Measurements from ENCODE around the gene AFF2.

The AFF2 gene

DNA sequence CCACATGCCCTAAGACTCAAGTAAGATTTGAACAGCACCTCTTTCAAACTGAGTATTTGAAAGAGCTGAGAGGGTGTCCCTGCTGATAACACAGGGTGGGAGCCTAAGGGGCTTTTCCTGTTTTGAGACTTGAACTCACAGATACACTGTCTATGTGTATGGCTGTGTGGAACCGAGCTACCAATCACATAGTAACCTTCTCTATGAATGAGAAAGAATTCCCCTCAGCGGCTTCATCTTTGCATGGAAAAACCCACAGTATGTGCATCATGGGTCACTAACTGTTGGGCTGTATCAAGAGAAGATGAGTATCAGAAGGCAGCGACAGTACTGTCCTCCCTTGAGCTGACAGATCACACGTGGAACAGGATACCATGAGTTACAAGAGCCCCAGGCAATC lies 336.3 kb downstream of the AFF2 start:
- no peaks in the 10 kb centered on the region for H4K20me1 ChIP-seq (ENCODE audit: insufficient read depth)
- H2AFZ ChIP-seq (ENCODE audit: low read depth), result no peak overlapping the region
- no peaks in the 10 kb centered on the region for H3K79me2 ChIP-seq (ENCODE audit: insufficient read depth, low read depth)
- TF ChIP-seq, protein P1, sequence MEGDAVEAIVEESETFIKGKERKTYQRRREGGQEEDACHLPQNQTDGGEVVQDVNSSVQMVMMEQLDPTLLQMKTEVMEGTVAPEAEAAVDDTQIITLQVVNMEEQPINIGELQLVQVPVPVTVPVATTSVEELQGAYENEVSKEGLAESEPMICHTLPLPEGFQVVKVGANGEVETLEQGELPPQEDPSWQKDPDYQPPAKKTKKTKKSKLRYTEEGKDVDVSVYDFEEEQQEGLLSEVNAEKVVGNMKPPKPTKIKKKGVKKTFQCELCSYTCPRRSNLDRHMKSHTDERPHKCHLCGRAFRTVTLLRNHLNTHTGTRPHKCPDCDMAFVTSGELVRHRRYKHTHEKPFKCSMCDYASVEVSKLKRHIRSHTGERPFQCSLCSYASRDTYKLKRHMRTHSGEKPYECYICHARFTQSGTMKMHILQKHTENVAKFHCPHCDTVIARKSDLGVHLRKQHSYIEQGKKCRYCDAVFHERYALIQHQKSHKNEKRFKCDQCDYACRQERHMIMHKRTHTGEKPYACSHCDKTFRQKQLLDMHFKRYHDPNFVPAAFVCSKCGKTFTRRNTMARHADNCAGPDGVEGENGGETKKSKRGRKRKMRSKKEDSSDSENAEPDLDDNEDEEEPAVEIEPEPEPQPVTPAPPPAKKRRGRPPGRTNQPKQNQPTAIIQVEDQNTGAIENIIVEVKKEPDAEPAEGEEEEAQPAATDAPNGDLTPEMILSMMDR (conservative IDR thresholded peaks at IDR 0.05; ENCODE audit: low read depth, low read length), result no peak
- no peak overlapping the region for H3K4me2 ChIP-seq
- H3K27ac ChIP-seq, result no peak overlapping the region
- H3K36me3 ChIP-seq (ENCODE audit: insufficient read depth), result no peaks in the 10 kb centered on the region
- no peaks in the 10 kb centered on the region for H3K27me3 ChIP-seq (ENCODE audit: insufficient read depth, low read depth)
- H3K4me3 ChIP-seq (IDR thresholded peaks at IDR 0.05; ENCODE audit: insufficient read depth, low read depth, low read length), result no peak overlapping the region
- H3K4me1 ChIP-seq (ENCODE audit: low read depth, poor library complexity, severe bottlenecking), result no peaks in the 10 kb centered on the region
- H3K9ac ChIP-seq, result no peak overlapping the region

DNA sequence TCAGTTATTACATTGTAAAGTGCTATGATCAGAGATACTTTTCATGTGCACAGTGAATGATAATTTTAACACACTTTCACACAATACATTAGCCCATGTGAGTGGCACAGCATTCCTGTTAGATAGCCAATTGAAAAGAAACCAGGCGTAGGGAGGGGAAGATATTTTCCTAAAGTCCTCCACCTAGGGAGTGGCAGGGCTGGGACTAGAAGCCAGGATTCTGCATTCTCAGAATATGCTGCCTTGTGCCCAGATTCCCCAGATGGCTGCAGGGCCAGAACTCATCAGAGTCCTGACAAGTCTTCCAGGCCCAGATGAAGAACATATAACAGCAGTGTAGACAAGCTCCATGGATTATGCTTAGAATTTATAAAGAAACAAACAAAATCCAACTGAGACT lies 350.2 kb downstream of the AFF2 start:
- no peaks in the 10 kb centered on the region for H4K20me1 ChIP-seq (ENCODE audit: insufficient read depth)
- no peaks in the 10 kb centered on the region for H3K27me3 ChIP-seq (ENCODE audit: insufficient read depth, low read depth)
- H3K4me2 ChIP-seq, result no peak overlapping the region
- H3K4me1 ChIP-seq (ENCODE audit: low read depth, poor library complexity, severe bottlenecking), result no peaks in the 10 kb centered on the region
- no peaks in the 10 kb centered on the region for H3K79me2 ChIP-seq (ENCODE audit: insufficient read depth, low read depth)
- H3K36me3 ChIP-seq (ENCODE audit: insufficient read depth), result no peaks in the 10 kb centered on the region
- TF ChIP-seq, protein P1 (conservative IDR thresholded peaks at IDR 0.05; ENCODE audit: low read depth, low read length), result no peak
- H3K4me3 ChIP-seq (IDR thresholded peaks at IDR 0.05; ENCODE audit: insufficient read depth, low read depth, low read length), result no peak overlapping the region
- no peak overlapping the region for H3K9ac ChIP-seq
- H3K27ac ChIP-seq, result no peak overlapping the region
- H2AFZ ChIP-seq (ENCODE audit: low read depth), result no peak overlapping the region

DNA sequence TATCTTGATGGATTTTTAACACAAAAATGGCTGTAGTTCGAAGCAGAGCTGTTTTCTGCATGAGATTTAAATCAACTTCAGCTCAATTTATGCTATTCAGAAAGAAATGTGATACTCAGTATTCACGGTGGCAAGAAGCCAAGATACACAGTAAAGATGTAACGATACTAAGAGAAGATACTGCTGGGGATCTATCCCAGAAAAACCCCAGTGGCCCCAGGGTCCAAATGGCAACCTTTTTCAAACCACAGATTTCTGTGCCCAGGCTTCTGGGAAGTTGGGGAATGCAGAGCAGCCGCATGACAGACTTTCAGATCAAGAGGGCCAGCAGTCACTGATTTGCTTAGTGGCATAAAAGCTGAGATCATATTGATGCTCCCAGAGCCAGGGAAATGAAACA lies 353.9 kb downstream of the AFF2 start:
- H2AFZ ChIP-seq (ENCODE audit: low read depth), result no peak overlapping the region
- H3K27ac ChIP-seq, result no peak overlapping the region
- no peak overlapping the region for H3K4me2 ChIP-seq
- no peak overlapping the region for H3K9ac ChIP-seq
- no peaks in the 10 kb centered on the region for H3K79me2 ChIP-seq (ENCODE audit: insufficient read depth, low read depth)
- no peaks in the 10 kb centered on the region for H3K27me3 ChIP-seq (ENCODE audit: insufficient read depth, low read depth)
- no peaks in the 10 kb centered on the region for H3K4me1 ChIP-seq (ENCODE audit: low read depth, poor library complexity, severe bottlenecking)
- no peaks in the 10 kb centered on the region for H3K36me3 ChIP-seq (ENCODE audit: insufficient read depth)
- no peaks in the 10 kb centered on the region for H4K20me1 ChIP-seq (ENCODE audit: insufficient read depth)
- H3K4me3 ChIP-seq (IDR thresholded peaks at IDR 0.05; ENCODE audit: insufficient read depth, low read depth, low read length), result no peak overlapping the region
- TF ChIP-seq, protein P1 (conservative IDR thresholded peaks at IDR 0.05; ENCODE audit: low read depth, low read length), result no peak

DNA sequence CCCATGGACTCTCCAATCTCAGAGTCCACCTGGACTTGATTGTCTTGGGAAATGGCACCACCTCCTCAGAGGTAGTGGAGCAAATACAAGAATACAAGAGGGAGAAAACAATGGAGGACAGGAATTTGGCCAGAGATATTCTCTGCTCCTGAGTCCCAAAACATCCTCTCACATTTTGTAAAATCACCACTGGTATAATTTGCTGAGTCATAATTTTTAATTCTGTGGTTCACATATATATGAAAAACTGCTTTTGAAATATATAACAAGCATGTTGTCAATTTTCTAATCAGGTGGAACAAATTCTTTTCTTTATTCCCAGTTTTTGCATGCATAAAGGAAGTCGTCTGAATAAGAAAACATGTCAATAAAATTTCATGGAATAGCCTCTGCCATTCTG lies 356.1 kb downstream of the AFF2 start:
- H3K27me3 ChIP-seq (ENCODE audit: insufficient read depth, low read depth), result no peaks in the 10 kb centered on the region
- H3K36me3 ChIP-seq (ENCODE audit: insufficient read depth), result no peaks in the 10 kb centered on the region
- no peak overlapping the region for H3K9ac ChIP-seq
- no peak overlapping the region for H3K4me3 ChIP-seq (IDR thresholded peaks at IDR 0.05; ENCODE audit: insufficient read depth, low read depth, low read length)
- H3K4me2 ChIP-seq, result no peak overlapping the region
- TF ChIP-seq, protein P1 (conservative IDR thresholded peaks at IDR 0.05; ENCODE audit: low read depth, low read length), result no peak
- H2AFZ ChIP-seq (ENCODE audit: low read depth), result no peak overlapping the region
- no peaks in the 10 kb centered on the region for H3K4me1 ChIP-seq (ENCODE audit: low read depth, poor library complexity, severe bottlenecking)
- no peaks in the 10 kb centered on the region for H3K79me2 ChIP-seq (ENCODE audit: insufficient read depth, low read depth)
- H3K27ac ChIP-seq, result no peak overlapping the region
- H4K20me1 ChIP-seq (ENCODE audit: insufficient read depth), result no peaks in the 10 kb centered on the region
